IMR-90 (cell line): ENCODE data around the gene OXNAD1. TPM values are rescaled to one million over a fixed set of nuclear protein-coding genes. Genes with fewer than 3 reads are reported as not detected.

Experiments
- ATAC-seq: fragments of 200-7000 bp; cut with Tn5 transposase; 2 replicates; pipeline ENCODE4 v1.9.1; 2020; ENCODE audit warnings: low read depth, mild to moderate bottlenecking, moderate library complexity
- BruUV-seq: library from RNA; stranded (reverse); fragments of 400-500 nt; replicated peaks from 2 replicates; lab custom pipeline; 2021; lab: Mats Ljungman, UMichigan
- CTCF ChIA-PET: fragments of 300-600 bp; formaldehyde crosslinking; extraction: SDS; loops from one replicate; lab custom pipeline; 2021; ENCODE audit warnings: antibody characterized with exemption; lab: Yijun Ruan, JAX
- POLR2A ChIA-PET: fragments of 300-600 bp; sonication (Branson Sonifier 250); formaldehyde crosslinking; loops from one replicate; lab custom pipeline; 2022; ENCODE audit warnings: antibody characterized with exemption; ENCODE audit not compliant: unreplicated experiment; lab: Charles Lee
- DNase-seq: peaks from one replicate; pipeline ENCODE4 v3.0.0; 2013
- H2AFZ ChIP-seq: replicated peaks from 2 replicates; pipeline ENCODE3; 2013; ENCODE audit warnings: low read length, mild to moderate bottlenecking; ENCODE audit not compliant: poor library complexity
- H2AK5ac ChIP-seq: 2 replicates; pipeline ENCODE4 v1.6.1; 2013; ENCODE audit warnings: low read depth, low read length, inconsistent platforms
- H2AK9ac ChIP-seq: replicated peaks from 2 replicates; pipeline ENCODE3; 2013; ENCODE audit warnings: mild to moderate bottlenecking, low read depth, low read length, moderate library complexity; ENCODE audit not compliant: poor library complexity
- H2BK120ac ChIP-seq: 2 replicates; pipeline ENCODE4 v1.6.1; 2013; ENCODE audit warnings: low read depth, low read length, inconsistent platforms
- H2BK15ac ChIP-seq: 3 replicates; pipeline ENCODE4 v1.6.1; 2013; ENCODE audit warnings: low read depth, low read length, inconsistent platforms
- H2BK20ac ChIP-seq: 2 replicates; pipeline ENCODE4 v1.6.1; 2013; ENCODE audit warnings: low read depth, mild to moderate bottlenecking, inconsistent platforms, low read length, moderate library complexity
- H2BK5ac ChIP-seq: 2 replicates; pipeline ENCODE4 v1.6.1; 2013; ENCODE audit warnings: mild to moderate bottlenecking, low read depth, low read length, inconsistent platforms; ENCODE audit not compliant: poor library complexity, severe bottlenecking
- H3K14ac ChIP-seq: replicated peaks from 2 replicates; pipeline ENCODE4 v1.6.1; 2013; ENCODE audit warnings: low read depth, low read length, inconsistent platforms
- H3K18ac ChIP-seq: 2 replicates; pipeline ENCODE4 v1.6.1; 2013; ENCODE audit warnings: low read depth, low read length, control low read depth
- H3K23ac ChIP-seq: 2 replicates; pipeline ENCODE4 v1.6.1; 2013; ENCODE audit warnings: low read depth, low read length, inconsistent platforms
- H3K27ac ChIP-seq: 2 replicates; pipeline ENCODE4 v1.5.1; 2013; ENCODE audit warnings: mild to moderate bottlenecking, control low read depth, low read length; ENCODE audit not compliant: insufficient read depth
- H3K27me3 ChIP-seq: 2 replicates; pipeline ENCODE4 v1.6.1; 2013; ENCODE audit warnings: low read length; ENCODE audit not compliant: control insufficient read depth, insufficient read depth
- H3K36me3 ChIP-seq: 2 replicates; pipeline ENCODE4 v1.6.1; 2013; ENCODE audit warnings: low read length, mixed read lengths; ENCODE audit not compliant: control insufficient read depth, insufficient read depth
- H3K4ac ChIP-seq: 2 replicates; pipeline ENCODE4 v1.6.1; 2013; ENCODE audit warnings: low read depth, low read length, inconsistent platforms
- H3K4me1 ChIP-seq: 2 replicates; pipeline ENCODE4 v1.6.1; 2013; ENCODE audit warnings: low read length, mixed read lengths; ENCODE audit not compliant: control insufficient read depth, insufficient read depth
- H3K4me2 ChIP-seq: 2 replicates; pipeline ENCODE4 v1.6.1; 2013; ENCODE audit warnings: low read depth, mild to moderate bottlenecking, control low read depth, low read length, moderate library complexity
- H3K4me3 ChIP-seq: 2 replicates; pipeline ENCODE4 v1.5.1; 2013; ENCODE audit warnings: low read depth, mild to moderate bottlenecking, control low read depth, low read length, moderate library complexity; ENCODE audit not compliant: insufficient read depth
- H3K56ac ChIP-seq: 2 replicates; pipeline ENCODE4 v1.6.1; 2013; ENCODE audit warnings: low read length, inconsistent platforms; ENCODE audit not compliant: insufficient read depth; ENCODE audit errors: extremely low read depth
- H3K79me1 ChIP-seq, 2 experiments: 2 replicates each; pipeline ENCODE4 v1.6.1; 2013; ENCODE audit warnings: low read length in 2 of 2, inconsistent platforms in 1 of 2, low read depth in 1 of 2
- H3K9ac ChIP-seq: 2 replicates; pipeline ENCODE4 v1.6.1; 2013; ENCODE audit warnings: low read depth, low read length, control low read depth
- H3K9me1 ChIP-seq: 2 replicates; pipeline ENCODE4 v1.6.1; 2013; ENCODE audit warnings: low read length, inconsistent platforms; ENCODE audit not compliant: insufficient read depth
- H3K9me3 ChIP-seq: 2 replicates; pipeline ENCODE4 v1.6.1; 2013; ENCODE audit warnings: low read length; ENCODE audit not compliant: control insufficient read depth, insufficient read depth
- H4K20me1 ChIP-seq: 2 replicates; pipeline ENCODE4 v1.6.1; 2013; ENCODE audit warnings: low read length, inconsistent platforms; ENCODE audit not compliant: insufficient read depth
- H4K5ac ChIP-seq: 2 replicates; pipeline ENCODE4 v1.6.1; 2013; ENCODE audit warnings: mild to moderate bottlenecking, low read depth, low read length, control low read depth
- H4K8ac ChIP-seq, 2 experiments: 2 replicates each; pipeline ENCODE4 v1.6.1; 2013; ENCODE audit warnings: low read depth in 2 of 2, low read length in 2 of 2, control low read depth in 1 of 2, inconsistent platforms in 1 of 2
- H4K91ac ChIP-seq: 2 replicates; pipeline ENCODE4 v1.6.1; 2013; ENCODE audit warnings: low read depth, low read length, inconsistent platforms; ENCODE audit not compliant: insufficient read depth
- MAFK ChIP-seq: IDR thresholded peaks from 2 replicates; pipeline ENCODE4 v1.6.1; 2012; ENCODE audit warnings: low read depth, low read length, improper control_type of control experiment
- MXI1 ChIP-seq: IDR thresholded peaks from 2 replicates; pipeline ENCODE4 v1.6.1; 2012; ENCODE audit warnings: low read depth, mild to moderate bottlenecking, low read length, moderate library complexity, borderline replicate concordance
- NFE2L2 ChIP-seq: fragments of 150-350 bp; IDR thresholded peaks from 2 replicates; pipeline ENCODE4 v1.6.1; 2016; ENCODE audit warnings: low read depth, mild to moderate bottlenecking, low read length
- RAD21 ChIP-seq: IDR thresholded peaks from 2 replicates; pipeline ENCODE4 v1.6.1; 2012; ENCODE audit warnings: low read length, improper control_type of control experiment
- RFX5 ChIP-seq: IDR thresholded peaks from 2 replicates; pipeline ENCODE4 v1.8.0; 2012; ENCODE audit warnings: low read depth, mild to moderate bottlenecking, low read length, moderate library complexity
- SMC3 ChIP-seq: fragments of 150-350 bp; IDR thresholded peaks from 2 replicates; pipeline ENCODE4 v1.6.1; 2016; ENCODE audit warnings: low read depth, mild to moderate bottlenecking, antibody characterized with exemption, low read length, moderate library complexity
- whole genome bisulfite sequencing, 2 experiments: methylation state at CpG; one replicate each; pipeline versions ENCODE4 v1.1.5 to v1.1.7; 2013; ENCODE audit warnings: missing lambda C conversion rate in 2 of 2; ENCODE audit not compliant: insufficient read length in 1 of 2; ENCODE audit errors: extremely low coverage in 2 of 2; 5-methylcytosine and 5-hydroxymethylcytosine counted together
- dilution Hi-C: fragments of 300-500 bp; cut with HindIII; formaldehyde crosslinking; loops from one replicate; pipeline ENCODE4 v1.14.3; 2018; ENCODE audit warnings: low sequenced_read_pairs; ENCODE audit not compliant: unreplicated experiment
- in situ Hi-C: fragments of 300-500 bp; cut with MboI; formaldehyde crosslinking; loops from 3 replicates; pipeline ENCODE4 v1.14.3; 2019; ENCODE audit warnings: low sequenced_read_pairs, inconsistent platforms, mixed read lengths
- intact Hi-C: fragments of 100-400 bp; cut with micrococcal nuclease; formaldehyde crosslinking; loops from 2 replicates; pipeline ENCODE4 v1.10.0; 2022
- polyA plus RNA-seq, 3 experiments: library from polyadenylated mRNA; depleted of rRNA; stranded (reverse); fragments of >200 nt; gene quantifications; 2 replicates each; pipeline ENCODE4 v1.2.3, GENCODE V29; 2012; ENCODE audit warnings: low replicate concordance in 1 of 3
- total RNA-seq: library from RNA; depleted of rRNA; stranded (reverse); fragments of >200 nt; gene quantifications from 2 replicates; pipeline ENCODE4 v1.2.3, GENCODE V29; 2012

The OXNAD1 gene
- total and polyA plus RNA-seq, 2 of the 4 experiments (the other 2 are of a cell fraction): 6.2 to 11.3 TPM

DNA sequence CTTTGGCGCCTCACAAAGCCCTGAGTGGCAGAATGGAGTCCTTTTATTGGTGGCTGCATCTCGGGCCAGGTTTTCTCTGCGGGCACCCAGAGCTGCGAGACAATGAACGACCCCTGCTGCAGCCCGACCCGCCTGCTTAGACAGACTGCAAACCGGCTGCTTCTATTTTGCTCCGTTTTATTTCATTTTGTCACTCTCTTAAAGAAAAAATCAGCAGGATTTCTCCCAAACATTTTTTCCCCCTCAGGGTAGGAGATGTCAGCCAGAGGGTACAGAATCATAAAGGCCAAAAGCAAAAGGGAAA is 64.8 kb downstream of the OXNAD1 start (continued):
- TF ChIP-seq NFE2L2: no peak

DNA sequence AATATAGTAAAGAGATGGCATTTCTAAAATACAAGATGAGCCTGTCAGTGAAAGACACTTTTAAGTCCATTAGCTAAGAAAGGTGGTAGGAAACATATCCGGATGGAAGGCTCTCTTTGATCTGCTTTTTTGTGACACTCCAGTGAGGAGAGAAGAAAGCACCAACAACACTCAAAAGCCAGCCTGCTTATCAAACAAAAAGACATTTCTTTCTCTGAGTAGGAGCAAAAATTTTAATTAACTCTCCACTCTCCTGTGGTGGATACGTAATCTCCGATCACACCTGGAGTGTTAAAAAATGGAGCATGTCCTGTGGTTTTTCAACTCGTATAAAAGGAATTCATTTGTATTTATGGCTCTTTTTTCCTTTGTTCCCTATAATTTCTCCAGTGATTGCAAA is 65.3 kb downstream of the OXNAD1 start:
- H3K4me3 ChIP-seq: no peak overlapping the region
- H3K23ac ChIP-seq: no peak overlapping the region
- no peak overlapping the region for H2AK9ac ChIP-seq
- no peak overlapping the region for H3K9ac ChIP-seq
- H4K20me1 ChIP-seq: no peaks in the 10 kb centered on the region; the same call in 1 of the 2 replicates
- H3K4ac ChIP-seq: no peak overlapping the region
- H3K14ac ChIP-seq: no peak overlapping the region
- H3K79me1 ChIP-seq: peaks cover 17 to 49% of the 10 kb centered on the region in 2 experiments
- POLR2A ChIA-PET: no interaction called here
- peaks cover 6% of the 10 kb centered on the region for H3K9me3 ChIP-seq
- no peak overlapping the region for H4K8ac ChIP-seq
- no peak overlapping the region for H4K5ac ChIP-seq
- no peak overlapping the region for H2BK15ac ChIP-seq
- WGBS, 2 experiments: no CpG with 5 or more reads among the region's 4 CpGs
- H3K9me1 ChIP-seq: peaks cover 9% of the 10 kb centered on the region
- H2BK120ac ChIP-seq: no peak overlapping the region
- no peak overlapping the region for H3K56ac ChIP-seq
- no peak overlapping the region for H2AFZ ChIP-seq
- TF ChIP-seq MAFK (no peak), MXI1 (no peak), RAD21 (no peak), RFX5 (no peak), SMC3 (no peak)
- dilution Hi-C loops (no loop called here), intact Hi-C loops (no loop called here), in situ Hi-C loops (no loop called here)
- no peak overlapping the region for H3K18ac ChIP-seq
- H3K4me1 ChIP-seq: peaks cover 3% of the 10 kb centered on the region; the same call in 1 of the 2 replicates
- no peak overlapping the region for H2BK5ac ChIP-seq
- no peak overlapping the region for H3K27ac ChIP-seq
- H3K36me3 ChIP-seq: peaks cover 27% of the 10 kb centered on the region
- ATAC-seq (no peak), DNase-seq (no peak)
- H4K91ac ChIP-seq: no peak overlapping the region
- no peak overlapping the region for H3K4me2 ChIP-seq
- H3K27me3 ChIP-seq: no peaks in the 10 kb centered on the region
- no TSS peak for BruUV-seq
- CTCF ChIA-PET: no interaction called here
- no peak overlapping the region for H2AK5ac ChIP-seq
- no peak overlapping the region for H2BK20ac ChIP-seq
